Stimulated activated CD4-positive, alpha-beta T cell treated with anti-CD3 and anti-CD28 coated beads, Interleukin-2, amount 100 ng/mL, for 24 hours (primary cell): Measurements from ENCODE around the gene PGBD1.

Experiments used
- DNase-seq, 2 donors: peaks; one replicate each; pipeline ENCODE4 v3.0.0-alpha.2; 2020

The PGBD1 gene

DNA sequence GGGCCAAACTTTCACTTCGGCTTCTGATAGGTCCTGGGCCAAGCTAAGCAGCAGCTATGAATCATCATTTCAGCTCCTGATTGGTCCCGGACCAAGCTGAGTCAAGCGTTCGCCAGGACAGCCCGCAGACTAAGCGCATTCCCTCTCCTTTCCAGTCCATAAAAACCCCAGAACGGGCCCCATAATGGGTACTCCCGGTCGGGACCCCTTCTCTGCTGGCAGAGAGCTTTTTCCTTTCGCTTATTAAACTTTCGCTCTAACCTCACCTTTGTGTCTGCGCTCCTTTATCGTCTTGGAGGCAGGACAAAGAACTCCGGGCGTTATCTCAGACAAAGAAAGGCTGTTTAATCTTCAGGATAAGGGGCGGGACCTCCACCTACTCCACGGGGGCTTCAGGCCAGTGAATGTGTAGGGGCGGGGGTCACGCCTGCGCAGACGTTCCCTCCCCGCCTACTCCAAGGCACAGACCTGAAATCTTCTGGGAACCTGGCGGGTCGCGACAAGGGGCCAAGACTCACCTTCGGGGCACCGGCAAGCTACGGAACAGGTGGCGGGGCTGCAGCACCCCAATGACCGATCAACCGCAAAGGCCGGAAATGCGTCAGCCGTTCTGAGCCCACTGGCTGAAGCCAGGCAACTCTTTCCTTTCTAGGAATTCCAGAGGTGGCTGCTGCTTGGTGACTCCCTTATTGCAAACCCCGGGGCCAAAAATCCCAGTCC, 54.4 kb downstream of the PGBD1 start, which contains the start of gene ZSCAN31:
TSS of gene ZSCAN31 (minus strand) at position 585 of the 720 bp plus-strand sequence. CDS start 6,465 bp downstream, outside the sequence.
- DNase-seq = peak; percentile 73 to 77

DNA sequence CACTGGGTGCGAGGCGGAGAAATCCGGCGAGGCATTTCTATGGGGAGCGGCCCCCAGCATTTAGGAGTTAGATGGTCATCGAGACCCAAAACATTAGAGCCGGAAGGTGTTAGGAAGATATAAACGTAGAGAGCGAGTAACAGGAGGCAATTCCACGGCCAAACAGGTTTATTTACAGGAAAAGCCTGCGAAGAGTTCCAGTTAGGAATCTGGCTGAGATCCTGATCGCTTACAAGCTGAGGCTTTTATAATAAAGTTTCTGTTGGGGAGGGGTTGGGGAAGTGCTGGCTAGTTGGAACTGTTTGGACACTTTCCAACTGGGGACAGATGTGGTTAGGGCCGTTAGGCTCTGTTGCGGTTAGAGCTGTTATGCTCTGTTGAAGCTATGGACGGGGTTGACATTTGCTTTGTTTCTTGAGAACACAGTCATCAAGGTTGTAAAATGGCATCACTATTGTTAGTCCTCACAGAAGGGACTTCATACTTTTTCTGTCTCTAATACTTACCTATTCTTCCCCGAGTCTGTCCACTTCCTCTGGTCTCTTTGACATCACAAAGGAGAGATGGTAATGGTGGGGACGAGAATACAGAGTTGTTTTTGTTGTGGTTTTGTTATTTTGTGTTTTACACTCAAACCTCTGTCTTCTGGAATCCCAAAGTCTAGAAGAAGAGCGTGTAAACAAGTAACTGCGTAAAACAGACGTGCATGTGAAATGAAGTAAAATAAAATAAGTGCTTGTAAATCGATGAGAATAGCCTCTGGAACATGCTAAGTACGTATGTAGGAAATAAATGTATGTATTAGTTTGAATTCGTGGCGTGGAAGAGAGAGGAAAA, 55.1 kb downstream of the PGBD1 start:
- peak in 1 of 2 donors; percentile 28 for DNase-seq

DNA sequence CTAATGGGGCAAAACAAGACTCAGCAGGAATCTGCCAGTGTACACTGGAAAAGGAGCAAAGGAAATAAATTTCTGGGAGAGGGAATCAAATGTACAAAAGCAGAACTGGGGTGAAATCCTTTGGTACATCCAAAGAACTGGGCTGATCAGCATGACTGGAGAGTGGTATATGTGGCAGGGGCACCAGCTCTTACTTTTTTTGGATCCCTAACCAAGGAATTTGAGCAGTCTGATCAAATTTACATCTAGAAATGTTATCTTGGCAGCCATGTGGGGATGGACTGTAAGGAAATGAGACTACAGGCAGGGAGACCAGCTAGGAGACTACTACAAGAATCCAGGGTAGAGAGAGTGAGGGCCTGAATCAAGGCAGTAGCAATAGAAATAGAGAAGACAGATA, 55.7 kb downstream of the PGBD1 start:
- no peak for DNase-seq

DNA sequence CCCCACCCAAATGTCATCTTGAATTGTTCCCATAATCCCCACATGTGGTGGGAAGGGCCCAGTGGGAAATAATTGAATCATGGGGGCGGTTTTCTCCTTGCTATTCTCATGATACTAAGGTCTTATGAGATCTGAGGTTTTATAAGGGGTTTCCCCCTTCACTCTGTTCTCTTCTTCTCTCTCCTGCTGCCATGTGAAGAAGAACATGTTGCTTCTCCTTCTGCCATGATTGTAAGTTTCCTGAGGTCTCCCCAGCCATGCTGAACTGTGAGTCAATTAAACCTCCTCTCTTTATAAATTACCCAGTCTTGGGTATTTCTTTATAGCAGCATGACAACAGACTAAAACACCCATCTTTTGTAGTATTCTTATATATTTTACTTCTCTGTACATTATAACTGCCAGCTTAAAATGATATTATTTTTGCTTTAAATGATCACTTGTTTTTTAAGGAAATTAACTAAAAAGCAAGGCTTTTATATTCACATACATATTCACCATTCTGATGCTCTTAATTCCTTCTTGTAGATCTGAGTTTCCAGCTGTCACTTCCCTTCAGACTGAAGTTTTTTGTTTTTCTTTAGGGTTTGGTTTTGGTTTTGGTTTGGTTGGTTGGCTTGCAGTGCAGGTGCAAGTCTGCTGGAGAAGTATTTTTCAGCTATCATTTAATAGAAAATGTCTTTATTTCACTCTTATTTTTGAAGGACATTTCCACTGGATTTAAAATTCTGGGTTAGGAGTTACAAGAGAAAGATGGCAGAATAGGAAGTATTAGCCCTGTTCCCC, 59.1 kb downstream of the PGBD1 start:
- no peak for DNase-seq

DNA sequence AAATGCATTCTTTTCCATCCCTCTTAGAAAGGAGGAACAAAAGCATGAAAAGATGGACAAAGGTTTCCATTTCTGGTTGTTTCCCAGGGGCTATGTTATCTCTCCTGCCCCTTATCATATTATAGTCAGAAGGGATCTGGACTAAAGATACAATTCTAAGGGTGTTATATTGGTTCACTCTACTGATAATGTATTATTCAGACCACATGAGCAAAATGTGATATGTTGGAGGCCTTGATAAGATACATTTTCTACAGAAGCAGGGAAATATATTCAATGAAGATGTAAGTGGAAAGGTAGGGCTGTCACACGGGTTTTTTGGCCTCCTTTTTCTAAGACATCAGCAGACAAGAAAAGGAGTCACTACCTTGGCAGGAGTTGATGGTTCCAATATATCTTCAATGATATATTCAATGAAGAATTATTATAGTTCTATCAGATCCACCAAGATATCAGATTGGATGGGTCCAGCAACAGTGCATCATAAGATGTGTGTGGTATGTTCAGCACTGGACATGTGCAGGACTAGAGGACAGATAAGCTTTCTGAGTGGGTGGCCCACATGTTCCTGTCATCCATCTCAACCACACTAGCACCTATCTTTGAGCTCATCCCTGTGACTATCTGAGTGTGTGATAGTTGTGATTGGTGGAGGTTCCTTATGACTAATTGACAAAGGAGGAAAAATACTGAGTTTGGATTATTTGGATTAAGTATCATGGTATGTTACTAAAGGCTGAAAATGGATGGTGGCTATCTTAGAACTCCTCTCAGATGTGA, 62.7 kb downstream of the PGBD1 start:
- no peak for DNase-seq

DNA sequence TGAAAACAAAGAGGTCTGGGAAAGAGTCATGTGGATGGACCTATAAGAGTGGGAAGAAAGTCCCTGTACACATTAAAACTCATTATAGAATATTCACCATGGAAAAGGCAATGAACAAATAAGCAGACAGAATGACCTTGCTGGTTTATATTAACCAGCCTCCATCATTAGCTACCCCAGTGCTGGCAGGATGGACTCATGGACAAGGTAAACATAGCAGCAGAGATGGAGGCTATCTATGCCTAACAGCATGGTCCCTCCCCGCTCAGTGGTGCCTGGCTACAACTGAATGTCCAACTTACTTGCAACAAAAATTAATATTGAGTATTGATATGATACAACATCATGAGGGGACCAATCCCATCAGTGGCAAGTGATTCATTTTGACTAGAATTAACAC, 63.8 kb downstream of the PGBD1 start:
- DNase-seq = no peak

DNA sequence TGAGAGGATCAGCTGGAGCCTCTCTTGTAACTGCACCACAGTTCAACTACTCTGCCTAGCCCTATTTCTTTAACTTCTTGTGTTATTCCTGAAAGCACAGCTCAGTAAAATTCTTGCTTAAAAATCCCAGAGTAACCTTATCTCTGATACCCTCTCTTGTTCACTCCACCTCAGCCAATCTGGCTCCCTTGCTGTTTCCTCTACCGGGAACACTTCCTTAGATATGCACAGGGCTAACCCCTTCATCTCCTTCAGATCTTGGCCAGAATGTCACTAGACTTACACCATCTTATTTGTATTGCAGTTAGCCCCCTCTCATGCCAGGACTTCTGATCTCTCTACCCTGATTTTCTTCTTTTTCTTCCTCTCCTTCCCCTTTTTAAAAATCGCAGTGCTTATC, 65.7 kb downstream of the PGBD1 start:
- DNase-seq = no peak

DNA sequence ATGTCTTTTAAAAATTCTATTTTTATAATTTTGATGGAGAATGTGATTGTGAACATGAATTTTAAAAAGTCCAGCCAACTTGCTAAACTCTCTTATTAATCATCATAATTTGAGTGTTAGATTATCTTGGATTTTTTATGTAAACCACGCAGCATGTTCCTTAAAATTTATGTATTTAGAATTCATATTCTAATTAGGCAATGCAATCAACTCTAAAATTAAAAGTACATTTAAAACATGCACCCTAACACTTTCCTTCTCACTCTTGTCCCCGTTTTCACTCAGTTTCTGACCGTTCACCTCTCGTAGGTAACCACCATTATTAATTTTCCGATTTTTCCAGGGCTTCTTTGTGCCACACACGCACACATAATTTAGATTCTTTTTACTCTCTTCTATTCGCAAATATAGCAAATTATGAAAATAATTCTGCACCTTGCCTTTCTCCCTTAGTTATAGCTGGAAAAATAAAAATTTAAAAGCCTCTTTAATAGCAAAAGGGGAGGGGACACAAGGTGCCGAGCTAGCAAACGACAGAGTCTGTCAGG, 68.0 kb downstream of the PGBD1 start:
- DNase-seq = no peak

DNA sequence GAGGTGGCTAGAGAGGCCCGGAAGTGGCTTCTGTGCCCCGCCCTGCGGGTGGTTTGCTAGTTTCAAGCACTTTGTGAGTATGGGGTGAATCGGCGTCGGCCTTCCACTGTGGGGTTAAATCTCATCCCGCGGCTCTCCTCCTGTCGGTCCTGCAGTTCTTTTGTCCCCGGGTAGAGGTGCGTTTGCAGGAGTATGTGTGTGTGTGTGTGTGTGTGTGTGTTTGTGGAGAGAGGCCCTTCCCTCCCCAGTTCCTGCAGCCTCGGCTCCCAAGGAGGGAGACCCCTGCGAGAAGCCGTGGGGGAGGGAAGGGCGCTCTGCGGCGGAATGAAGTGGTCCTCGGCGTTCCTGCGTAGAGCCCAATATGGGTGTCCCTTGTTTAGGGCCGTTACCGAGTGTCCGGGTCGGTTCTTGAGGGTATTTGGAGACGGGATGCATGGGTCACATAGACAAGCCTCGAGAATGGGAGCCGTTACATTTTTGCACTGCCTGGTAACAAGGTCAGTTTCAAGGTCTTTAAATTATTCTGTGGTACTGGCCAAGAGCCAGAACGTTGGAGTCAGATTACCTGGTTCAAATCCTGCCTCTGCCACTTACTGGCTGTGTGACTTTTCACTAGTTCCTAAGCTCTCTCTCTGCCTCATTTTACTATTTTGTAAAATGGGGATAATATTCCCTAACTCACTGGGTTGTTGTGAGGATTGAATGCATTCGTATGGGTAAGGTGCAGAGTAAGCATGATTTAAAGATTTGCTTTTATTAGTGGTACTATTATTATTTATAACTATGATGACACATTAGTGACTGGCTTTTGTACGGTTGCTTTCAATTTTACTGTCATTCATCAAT, 68.7 kb downstream of the PGBD1 start, which contains the start of gene ZKSCAN3:
TSS of gene ZKSCAN3 (plus strand) at position 56 of the 846 bp plus-strand sequence. CDS start 9,640 bp downstream, outside the sequence.
- peak; percentile 87 to 88 for DNase-seq

DNA sequence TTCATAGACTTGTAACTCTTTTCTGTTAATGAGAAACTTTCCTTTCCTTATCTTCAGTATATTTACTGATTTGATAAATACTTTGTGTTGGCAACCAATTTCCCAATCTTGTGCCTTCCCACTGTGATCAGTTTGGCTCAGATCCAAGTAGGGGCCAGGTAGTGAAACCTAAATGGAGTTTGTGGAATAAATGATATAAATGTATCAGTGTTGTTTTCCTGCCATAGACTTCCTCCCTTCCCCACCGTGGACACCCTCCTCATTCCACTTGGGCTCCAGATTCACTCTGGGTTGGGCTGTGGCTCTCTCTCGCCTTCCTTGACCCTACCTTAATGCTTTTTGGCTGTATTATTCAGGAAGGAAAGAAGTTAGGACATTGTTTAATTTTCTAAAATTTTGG, 69.7 kb downstream of the PGBD1 start:
- DNase-seq = no peak

DNA sequence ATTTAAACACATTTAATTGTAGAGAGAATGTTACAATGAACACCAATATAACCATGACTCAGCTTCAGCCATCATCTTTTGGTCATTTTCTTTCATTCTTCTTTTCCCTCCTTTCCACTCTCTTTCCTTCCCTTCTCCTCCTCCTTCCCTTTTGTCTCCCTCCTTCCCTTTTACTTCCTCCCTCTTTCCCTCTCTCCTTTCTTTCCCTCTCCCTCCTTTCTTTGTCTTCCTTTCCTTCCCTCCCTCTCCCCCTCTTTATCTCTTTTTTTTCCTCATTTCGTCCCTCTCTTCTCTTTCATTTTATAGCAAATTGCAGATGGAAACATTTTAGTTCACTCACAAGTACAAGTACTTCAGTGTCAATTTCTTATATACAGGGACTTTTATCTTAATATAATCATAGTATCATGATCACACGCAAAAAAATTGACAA, 70.1 kb downstream of the PGBD1 start:
- DNase-seq = no peak
